GM12872 (cell line): ENCODE data around the gene RAD23A.

Source experiments
- CTCF ChIP-seq: IDR thresholded peaks from 3 replicates; pipeline ENCODE4 v1.5.1; 2011; ENCODE audit warnings: low read depth, mild to moderate bottlenecking, low read length, moderate library complexity; ENCODE audit not compliant: insufficient read depth

Gene RAD23A

GRCh38 chr19:12954612-12954962 lies 8.9 kb downstream of the RAD23A start:
- no peak for TF ChIP-seq CTCF

GRCh38 chr19:12955996-12956395 lies 10.3 kb downstream of the RAD23A start:
- no peak for TF ChIP-seq CTCF

GRCh38 chr19:12956446-12957388 lies 11.1 kb downstream of the RAD23A start, which contains the start of gene GADD45GIP1:
Gene GADD45GIP1 (minus strand): TSS chr19:12957223. CDS start chr19:12957212, 11 bp downstream.
- no peak for TF ChIP-seq CTCF

GRCh38 chr19:12959481-12959880 lies 13.8 kb downstream of the RAD23A start:
- TF ChIP-seq CTCF: no peak

- peak; percentile 93 for TF ChIP-seq CTCF
Measured at GRCh38 chr19:12965017-12965811, 19.6 kb downstream of the RAD23A start.

GRCh38 chr19:12965812-12966135 lies 20.1 kb downstream of the RAD23A start:
- no peak for TF ChIP-seq CTCF

- no peak for TF ChIP-seq CTCF
Measured at GRCh38 chr19:12967907-12968306, 22.2 kb downstream of the RAD23A start.
